ENCODE data around the gene TTL.
A peak's percentile ranks its signal among the peaks of the same experiment; 100 is the strongest.
"Not testable (repeated sequence)": the region's sequence is repeated elsewhere in the genome, so short reads cannot be mapped to it uniquely, and the experiment has no call there.

Gene TTL

DNA sequence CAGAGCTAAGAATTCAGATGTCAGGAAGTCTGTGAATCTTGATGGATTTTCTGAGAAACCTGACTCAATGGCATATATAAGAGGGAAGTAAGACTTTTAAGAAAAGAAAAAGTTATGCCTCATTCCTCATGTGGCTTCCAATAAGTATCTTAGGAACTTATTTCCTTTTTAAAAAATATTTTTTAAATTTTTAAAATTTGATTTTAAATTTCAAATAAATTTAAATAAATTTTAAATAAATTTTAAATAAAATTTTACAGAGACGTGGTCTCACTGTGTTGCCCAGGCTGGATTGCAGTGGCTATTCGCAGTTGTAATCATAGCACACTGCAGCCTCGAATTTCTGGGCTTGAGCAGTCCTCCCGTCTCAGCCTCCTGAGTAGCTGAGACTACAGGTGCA lies 48.8 kb downstream of the TTL start:
- H3K4me3 ChIP-seq (replicated peaks; ENCODE audit: low read depth, low read length): no peak overlapping the region
- no peak for DNase-seq (ENCODE audit: low read depth)
- TF ChIP-seq, protein P1, sequence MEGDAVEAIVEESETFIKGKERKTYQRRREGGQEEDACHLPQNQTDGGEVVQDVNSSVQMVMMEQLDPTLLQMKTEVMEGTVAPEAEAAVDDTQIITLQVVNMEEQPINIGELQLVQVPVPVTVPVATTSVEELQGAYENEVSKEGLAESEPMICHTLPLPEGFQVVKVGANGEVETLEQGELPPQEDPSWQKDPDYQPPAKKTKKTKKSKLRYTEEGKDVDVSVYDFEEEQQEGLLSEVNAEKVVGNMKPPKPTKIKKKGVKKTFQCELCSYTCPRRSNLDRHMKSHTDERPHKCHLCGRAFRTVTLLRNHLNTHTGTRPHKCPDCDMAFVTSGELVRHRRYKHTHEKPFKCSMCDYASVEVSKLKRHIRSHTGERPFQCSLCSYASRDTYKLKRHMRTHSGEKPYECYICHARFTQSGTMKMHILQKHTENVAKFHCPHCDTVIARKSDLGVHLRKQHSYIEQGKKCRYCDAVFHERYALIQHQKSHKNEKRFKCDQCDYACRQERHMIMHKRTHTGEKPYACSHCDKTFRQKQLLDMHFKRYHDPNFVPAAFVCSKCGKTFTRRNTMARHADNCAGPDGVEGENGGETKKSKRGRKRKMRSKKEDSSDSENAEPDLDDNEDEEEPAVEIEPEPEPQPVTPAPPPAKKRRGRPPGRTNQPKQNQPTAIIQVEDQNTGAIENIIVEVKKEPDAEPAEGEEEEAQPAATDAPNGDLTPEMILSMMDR (IDR thresholded peaks at IDR 0.05; ENCODE audit: low read length, missing control alignments): no peak

DNA sequence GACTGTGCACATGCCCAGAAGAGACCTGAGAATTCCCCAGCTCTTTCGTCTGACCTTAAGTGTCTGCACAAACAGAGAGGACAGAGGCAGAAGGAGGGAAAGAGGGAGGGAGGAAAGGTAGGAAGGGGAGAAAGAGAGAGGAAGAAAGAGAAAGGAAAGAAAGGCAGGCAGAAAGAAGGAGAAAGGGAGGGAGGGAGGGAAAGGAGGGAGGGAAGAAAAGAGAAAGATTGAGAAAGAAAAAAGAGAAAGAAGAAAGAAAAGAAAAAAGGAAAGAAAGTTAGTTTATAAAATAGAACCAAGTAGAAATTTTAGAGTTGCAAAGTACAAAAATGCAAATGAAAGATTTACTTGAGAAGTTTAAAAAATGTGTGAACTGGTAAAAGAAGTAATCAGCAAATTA lies 52.9 kb downstream of the TTL start:
- TF ChIP-seq, protein P1 (IDR thresholded peaks at IDR 0.05; ENCODE audit: low read length, missing control alignments): no peak
- DNase-seq (ENCODE audit: low read depth): no peak
- H3K4me3 ChIP-seq (replicated peaks; ENCODE audit: low read depth, low read length): no peak overlapping the region

DNA sequence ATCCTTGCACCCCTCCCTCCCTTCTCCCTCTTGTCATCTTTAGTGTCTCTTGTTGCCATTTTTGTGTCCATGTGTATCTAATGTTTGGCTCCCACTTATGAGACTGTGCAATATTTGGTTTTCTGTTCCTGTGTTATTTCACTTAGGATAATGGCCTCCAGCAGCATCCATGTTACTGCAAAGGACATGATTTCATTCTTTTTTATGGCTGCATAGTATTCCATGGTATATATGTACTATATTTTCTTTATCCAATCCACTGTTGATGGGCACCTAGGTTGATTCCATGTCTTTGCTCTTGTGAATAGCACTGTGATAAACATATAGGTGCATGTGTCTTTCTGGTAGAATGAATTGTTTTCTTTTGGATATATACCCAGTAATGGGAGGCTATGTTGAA lies 54.7 kb downstream of the TTL start:
- not testable (repeated sequence) for DNase-seq (ENCODE audit: low read depth); H3K4me3 ChIP-seq (replicated peaks; ENCODE audit: low read depth, low read length)

DNA sequence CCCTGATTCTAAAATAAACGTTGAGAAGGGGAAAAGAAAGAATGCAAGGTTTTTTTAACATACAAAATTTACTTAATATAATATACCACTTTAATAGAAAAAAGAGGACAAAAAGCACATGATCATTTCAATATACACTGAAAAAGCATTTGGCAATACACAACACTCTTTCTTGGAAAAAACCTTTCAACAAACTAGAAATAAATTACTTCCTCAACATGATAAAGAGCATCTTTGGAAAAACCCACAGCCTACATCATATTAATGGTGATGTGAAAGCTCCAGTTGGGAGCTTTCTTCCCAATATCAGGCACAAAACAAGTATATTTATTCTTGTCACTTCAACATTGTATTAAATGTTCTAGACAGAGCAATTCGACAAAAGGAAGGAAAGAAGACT lies 57.4 kb downstream of the TTL start:
- no peak overlapping the region for H3K4me3 ChIP-seq (replicated peaks; ENCODE audit: low read depth, low read length)
- no peak for DNase-seq (ENCODE audit: low read depth)
- TF ChIP-seq, protein P1 (IDR thresholded peaks at IDR 0.05; ENCODE audit: low read length, missing control alignments): no peak

DNA sequence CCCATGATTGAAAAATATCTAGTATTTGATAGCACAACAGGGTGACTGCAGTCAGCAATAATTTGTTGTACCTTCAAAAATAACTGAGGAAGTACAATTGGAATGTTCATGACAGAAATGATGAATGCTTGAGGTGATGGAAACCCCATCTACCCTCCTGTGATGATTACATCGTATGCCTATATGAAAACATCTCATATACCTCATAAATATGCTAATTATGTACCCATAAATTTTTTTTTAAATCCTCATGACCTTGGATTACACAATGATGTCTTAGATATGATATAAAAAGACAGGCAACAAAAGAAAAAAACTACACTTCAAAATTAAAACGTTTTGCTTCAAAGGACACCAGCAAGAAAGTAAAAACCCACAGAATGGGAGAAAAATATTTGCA lies 59.0 kb downstream of the TTL start:
- no peak overlapping the region for H3K4me3 ChIP-seq (replicated peaks; ENCODE audit: low read depth, low read length)
- DNase-seq (ENCODE audit: low read depth): no peak
- TF ChIP-seq, protein P1 (IDR thresholded peaks at IDR 0.05; ENCODE audit: low read length, missing control alignments): no peak

DNA sequence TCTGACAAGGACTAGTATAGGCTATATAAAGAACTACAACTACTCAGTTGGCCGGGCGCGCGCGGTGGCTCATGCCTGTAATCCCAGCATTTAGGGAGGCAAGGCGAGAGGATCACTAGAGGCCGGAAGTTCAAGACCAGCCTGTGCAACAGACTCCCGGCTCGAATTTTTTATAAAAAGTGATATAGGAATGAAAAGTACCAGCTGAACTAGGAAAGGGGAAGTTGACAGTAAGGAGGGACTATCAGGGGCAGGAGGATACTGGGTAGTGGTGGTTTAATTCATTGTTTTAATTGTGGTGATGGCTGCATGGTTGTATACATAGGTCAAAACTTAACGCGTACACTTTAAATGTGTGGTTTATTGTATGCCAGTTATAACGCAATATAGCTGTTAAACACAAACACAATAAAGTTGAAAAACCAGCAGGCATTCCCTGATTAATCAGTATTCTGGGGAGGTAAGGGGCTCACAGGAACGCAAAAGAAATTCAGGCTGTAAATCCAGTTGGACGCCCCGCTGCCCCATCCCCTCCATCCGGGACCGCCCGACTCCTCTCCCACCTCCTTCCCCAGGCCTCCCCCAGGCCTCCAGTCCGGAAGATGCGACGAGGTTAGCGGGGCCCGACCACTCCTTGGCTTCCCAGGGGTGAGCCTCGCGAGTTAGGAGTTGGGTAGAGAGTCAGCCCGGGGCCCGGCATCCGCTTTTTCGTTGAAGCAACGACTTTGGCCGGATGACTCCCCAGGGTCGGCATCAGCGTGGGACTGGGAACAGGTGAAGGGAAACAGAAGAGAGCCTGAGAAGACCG lies 59.6 kb downstream of the TTL start:
- peak overlapping the region; percentile 92 for H3K4me3 ChIP-seq (replicated peaks; ENCODE audit: low read depth, low read length)
- DNase-seq (ENCODE audit: low read depth): peak; percentile 69
- TF ChIP-seq, protein P1 (IDR thresholded peaks at IDR 0.05; ENCODE audit: low read length, missing control alignments): no peak

DNA sequence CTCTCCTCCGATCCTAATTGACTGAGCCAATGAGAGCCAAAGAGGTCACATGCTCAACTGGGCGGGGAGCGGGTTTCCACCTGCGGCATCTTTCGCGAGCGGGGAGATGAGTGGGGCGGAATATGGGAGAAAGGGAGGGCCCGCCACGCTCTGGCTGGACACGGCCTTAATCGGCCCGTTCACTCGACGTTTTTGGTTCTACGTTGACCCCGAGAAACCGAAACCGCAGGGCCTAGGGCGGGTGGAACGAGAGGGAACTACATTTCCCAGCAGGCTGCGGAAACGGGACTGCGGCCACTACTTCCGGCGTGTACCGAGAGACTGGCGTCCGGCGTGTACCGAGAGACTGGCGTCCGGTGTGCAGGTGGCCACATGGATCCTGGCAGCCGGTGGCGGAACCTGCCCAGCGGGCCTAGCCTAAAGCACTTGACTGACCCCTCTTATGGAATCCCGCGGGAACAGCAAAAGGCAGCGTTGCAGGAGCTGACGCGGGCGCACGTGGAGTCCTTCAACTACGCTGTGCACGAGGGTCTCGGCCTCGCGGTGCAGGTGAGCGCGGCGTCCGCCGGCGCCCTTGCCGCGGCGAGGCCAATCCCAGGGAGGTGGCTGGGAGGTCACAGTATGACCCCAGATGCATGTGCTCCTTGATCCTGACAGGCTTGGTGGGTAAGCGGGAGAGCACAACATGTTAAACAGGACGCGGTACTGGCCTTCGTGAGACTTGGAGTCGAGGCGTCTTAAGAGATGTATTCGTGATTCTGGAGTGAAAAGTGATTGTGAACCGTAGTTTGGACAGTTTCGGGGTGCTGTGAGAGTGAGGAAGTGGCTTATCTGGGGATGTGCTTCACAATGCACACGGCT lies 60.4 kb downstream of the TTL start, which contains the start of gene POLR1B:
Gene POLR1B (plus strand): TSS at position 343 of the 861 bp plus-strand sequence. CDS start 30 bp downstream, at position 373.
- H3K4me3 ChIP-seq (replicated peaks; ENCODE audit: low read depth, low read length): peak within 1 kb of the TSS; percentile 92
- TF ChIP-seq, protein P1 (IDR thresholded peaks at IDR 0.05; ENCODE audit: low read length, missing control alignments): no peak
- DNase-seq (ENCODE audit: low read depth): peak; percentile 82
